ENCODE results near the gene GNAS-AS1. TPM values are rescaled to one million over a fixed set of nuclear protein-coding genes. Genes with fewer than 3 reads are reported as not detected.

GNAS-AS1 gene
- total RNA-seq, 1 experiment from 2014 or later = 6.8 TPM

GRCh38 chr20:58889334-58889760, 38.6 kb upstream of the GNAS-AS1 start:
- Histone ChIP-seq H3K27me3 (ENCODE audit: insufficient read depth, low read depth) (no peaks in the 10 kb centered on the region), H3K9me3 (ENCODE audit: insufficient read depth, low read depth) (no peaks in the 10 kb centered on the region), H3K36me3 (ENCODE audit: low read depth) (0 out of 2 replicates have a peak, but pooled peaks cover 9% of the 10 kb centered on the region), H3K4me2 (peak overlapping the region; percentile 82), H4K20me1 (ENCODE audit: insufficient read depth) (peaks cover 12% of the 10 kb centered on the region), H3K4me1 (replicated peaks; ENCODE audit: insufficient read depth) (peaks cover 25% of the 10 kb centered on the region), H2AFZ (no peak overlapping the region; the same call in 1 of the 2 replicates), H3K9me2 (ENCODE audit: insufficient read depth) (no peaks in the 10 kb centered on the region), H3K79me2 (ENCODE audit: low read depth) (peaks cover 37% of the 10 kb centered on the region), H3F3A (ENCODE audit: insufficient read depth, low read depth) (no peaks in the 10 kb centered on the region), H3K27ac (no peak overlapping the region), H3K4me3 (peak overlapping the region; percentile 55)
- ChIA-PET POLR2A (ENCODE audit: unreplicated experiment) (interaction anchor here (0.5 kb wide), 1 partner anchor 71 kb away, joined by 4 read pairs; no protein-coding TSS in a partner anchor), CTCF (no interaction called here)
- no TSS peak for BruUV-seq (replicated peaks)
- TF ChIP-seq EZH2 (IDR thresholded peaks at IDR 0.05; ENCODE audit: low read depth) = no peak
- TF ChIP-seq CTCF (conservative IDR thresholded peaks at IDR 0.05) = no peak
- DNase-seq = no peak
- intact Hi-C loops (cut with micrococcal nuclease; ENCODE audit: unreplicated experiment) = loop anchor here (2.0 kb wide), 1 partner anchor 153 kb away; the partner anchor contains the start of gene PRELID3B

GRCh38 chr20:58888521-58889333, 38.0 kb upstream of the GNAS-AS1 start:
- no peak overlapping the region; the same call in 1 of the 2 replicates for H3K27ac ChIP-seq
- no peak for TF ChIP-seq EZH2 (IDR thresholded peaks at IDR 0.05; ENCODE audit: low read depth)
- no peak for TF ChIP-seq CTCF (conservative IDR thresholded peaks at IDR 0.05)
- H3K36me3 ChIP-seq (ENCODE audit: low read depth) = 0 out of 2 replicates have a peak, but pooled peaks cover 3% of the 10 kb centered on the region
- no TSS peak for BruUV-seq (replicated peaks)
- intact Hi-C loops (cut with micrococcal nuclease; ENCODE audit: unreplicated experiment) = loop anchor here (2.0 kb wide), 1 partner anchor 154 kb away; the partner anchor contains the start of gene PRELID3B
- peaks cover 31% of the 10 kb centered on the region for H3K79me2 ChIP-seq (ENCODE audit: low read depth)
- H3F3A ChIP-seq (ENCODE audit: insufficient read depth, low read depth) = no peaks in the 10 kb centered on the region
- peak overlapping the region; percentile 82 for H3K4me2 ChIP-seq
- peak overlapping the region; percentile 55 for H3K4me3 ChIP-seq
- no peaks in the 10 kb centered on the region for H3K9me3 ChIP-seq (ENCODE audit: insufficient read depth, low read depth)
- peak overlapping the region; percentile 88 for H2AFZ ChIP-seq
- H4K20me1 ChIP-seq (ENCODE audit: insufficient read depth) = peaks cover 6% of the 10 kb centered on the region
- ChIA-PET POLR2A (ENCODE audit: unreplicated experiment) (interaction anchor here (0.5 to 0.6 kb wide), 2 partner anchors 70 to 928 kb away, joined by 4 read pairs; no protein-coding TSS in a partner anchor), CTCF (no interaction called here)
- DNase-seq = peak; percentile 66 to 80
- H3K27me3 ChIP-seq (ENCODE audit: insufficient read depth, low read depth) = no peaks in the 10 kb centered on the region
- H3K9me2 ChIP-seq (ENCODE audit: insufficient read depth) = no peaks in the 10 kb centered on the region
- peaks cover 19% of the 10 kb centered on the region for H3K4me1 ChIP-seq (replicated peaks; ENCODE audit: insufficient read depth)

- Histone ChIP-seq H3K9me3 (ENCODE audit: insufficient read depth, low read depth) (no peaks in the 10 kb centered on the region), H3K4me3 (peak overlapping the region; percentile 55), H3K79me2 (ENCODE audit: low read depth) (peaks cover 25% of the 10 kb centered on the region), H3K36me3 (ENCODE audit: low read depth) (no peaks in the 10 kb centered on the region), H3K9me2 (ENCODE audit: insufficient read depth) (no peaks in the 10 kb centered on the region), H4K20me1 (ENCODE audit: insufficient read depth) (no peaks in the 10 kb centered on the region; the same call in 1 of the 2 replicates), H3K27me3 (ENCODE audit: insufficient read depth, low read depth) (no peaks in the 10 kb centered on the region), H2AFZ (peak overlapping the region; percentile 88), H3K27ac (no peak overlapping the region), H3F3A (ENCODE audit: insufficient read depth, low read depth) (no peaks in the 10 kb centered on the region), H3K4me1 (replicated peaks; ENCODE audit: insufficient read depth) (peaks cover 13% of the 10 kb centered on the region), H3K4me2 (peak overlapping the region; percentile 71)
- CTCF ChIA-PET = no interaction called here
- BruUV-seq (replicated peaks) = TSS peak; percentile 60
- TF ChIP-seq EZH2 (IDR thresholded peaks at IDR 0.05; ENCODE audit: low read depth) (no peak), CTCF (conservative IDR thresholded peaks at IDR 0.05) (no peak)
- POLR2A ChIA-PET (ENCODE audit: unreplicated experiment) = no interaction called here
- DNase-seq = no peak
- intact Hi-C loops (cut with micrococcal nuclease; ENCODE audit: unreplicated experiment) = loop anchor here (2.0 kb wide), 1 partner anchor 155 kb away; the partner anchor contains the start of gene PRELID3B
These were observed 37.4 kb upstream of the GNAS-AS1 start for GRCh38 chr20:58888103-58888502.
